Tibial nerve (tissue), 4 donors: Measurements from ENCODE around the gene METTL13. TPM values are rescaled to one million over a fixed set of nuclear protein-coding genes. Genes with fewer than 3 reads are reported as not detected.
"Not testable (repeated sequence)": the region's sequence is repeated elsewhere in the genome, so short reads cannot be mapped to it uniquely, and the experiment has no call there.

Experiments
- DNase-seq, 2 donors: peaks; one replicate each; pipeline ENCODE4 v3.0.0-alpha.2; 2019; ENCODE audit warnings: low spot score in 2 of 2
- H3K27ac ChIP-seq, 4 donors: fragments of 200-600 bp; sonication (generic) in 3 of 4; one replicate each; pipeline ENCODE4 v1.5.1; 2017 to 2019; ENCODE audit warnings: mild to moderate bottlenecking in 1 of 4
- H3K27me3 ChIP-seq, 2 donors: fragments of 200-600 bp; sonication (generic) in 1 of 2; one replicate each; pipeline versions ENCODE4 v1.5.1 to v1.6.0; 2017 to 2019
- H3K36me3 ChIP-seq, 3 donors: fragments of 200-600 bp; sonication (generic); one replicate each; pipeline ENCODE4 v1.5.1; 2018 to 2019
- H3K4me1 ChIP-seq, 4 donors: fragments of 200-600 bp; sonication (generic) in 3 of 4; one replicate each; pipeline ENCODE4 v1.5.1; 2017 to 2019
- H3K4me3 ChIP-seq, 4 donors: fragments of 200-600 bp; sonication (generic) in 3 of 4; one replicate each; pipeline ENCODE4 v1.5.1; 2017 to 2019; ENCODE audit warnings: mild to moderate bottlenecking in 1 of 4, moderate library complexity in 1 of 4
- H3K9me3 ChIP-seq, 4 donors: fragments of 200-600 bp; sonication (generic) in 3 of 4; one replicate each; pipeline ENCODE4 v1.5.1; 2017 to 2019
- CTCF ChIP-seq, 5 experiments: fragments of 200-600 bp in 3 of 5; fragments of 450-650 bp in 2 of 5; sonication (generic) in 3 of 5; IDR thresholded peaks; one replicate each; pipeline ENCODE4 v1.5.1; 2016 to 2019; ENCODE audit warnings: antibody characterized with exemption in 5 of 5, mild to moderate bottlenecking in 3 of 5, moderate library complexity in 2 of 5
- EP300 ChIP-seq, 2 donors: sonication (generic); formaldehyde crosslinking; IDR thresholded peaks; one replicate each; pipeline ENCODE4 v1.6.1; 2017; ENCODE audit warnings: antibody characterized with exemption in 2 of 2, mild to moderate bottlenecking in 1 of 2
- POLR2A ChIP-seq, 2 donors: fragments of 450-650 bp; IDR thresholded peaks; one replicate each; pipeline ENCODE4 v1.6.1; 2017; ENCODE audit warnings: antibody characterized with exemption in 2 of 2, mild to moderate bottlenecking in 2 of 2, moderate library complexity in 2 of 2
- WGBS, 2 donors: methylation state at CpG; one replicate each; pipeline ENCODE4 v1.1.5; 2018; 5-methylcytosine and 5-hydroxymethylcytosine counted together
- total RNA-seq, 4 donors: library from RNA; depleted of rRNA; stranded (reverse); fragments of >200 nt; gene quantifications; one replicate each; pipeline ENCODE4 v1.1.0, GENCODE V29; 2016

METTL13 gene
- total RNA-seq, 4 donors from 2014 or later = 21.3 to 28.7 (median 24.4) TPM

- Histone ChIP-seq H3K9me3 (no peaks in the 10 kb centered on the region), H3K4me1 (peaks cover 0 to 3% (median 0%) of the 10 kb centered on the region in 4 donors), H3K36me3 (peaks cover 0 to 71% (median 27%) of the 10 kb centered on the region in 3 donors), H3K27me3 (no peaks in the 10 kb centered on the region), H3K27ac (no peak overlapping the region), H3K4me3 (no peak overlapping the region)
- TF ChIP-seq POLR2A (IDR thresholded peaks at IDR 0.05) (no peak), CTCF (IDR thresholded peaks at IDR 0.05) (no peak), EP300 (IDR thresholded peaks at IDR 0.05) (no peak)
- WGBS, 2 donors = 91% methylated on average over 5 of the region's 5 CpGs
- no peak for DNase-seq
These were observed 15.1 kb downstream of the METTL13 start for GRCh38 chr1:171796592-171796991.

DNA sequence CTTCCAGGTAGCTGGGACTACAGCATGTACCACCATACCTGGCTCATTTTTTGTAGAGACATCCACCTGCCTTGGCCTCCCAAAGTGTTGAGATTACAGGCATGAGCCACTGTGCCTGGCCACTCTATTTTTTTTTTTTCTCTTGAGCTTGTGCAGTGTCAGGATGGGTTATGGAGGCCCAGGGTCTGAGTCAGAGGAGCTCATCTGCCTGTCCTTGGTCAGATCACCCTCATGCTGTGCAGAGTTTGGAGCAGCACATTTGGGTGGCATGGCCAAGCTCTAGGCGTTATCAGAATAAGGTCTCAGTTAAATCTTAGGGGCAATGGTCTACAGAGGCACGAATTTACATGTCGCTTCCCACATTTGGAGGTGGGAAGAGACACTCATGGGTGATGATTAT lies 16.9 kb downstream of the METTL13 start:
- Histone ChIP-seq H3K27ac (no peak overlapping the region), H3K9me3 (no peaks in the 10 kb centered on the region), H3K4me3 (no peak overlapping the region), H3K36me3 (peaks cover 0 to 54% (median 16%) of the 10 kb centered on the region in 3 donors), H3K27me3 (no peaks in the 10 kb centered on the region), H3K4me1 (peaks cover 0 to 15% (median 0%) of the 10 kb centered on the region in 4 donors)
- 85 to 97% methylated on average over 3 of the region's 3 CpGs for WGBS, 2 donors
- DNase-seq = no peak
- TF ChIP-seq EP300 (IDR thresholded peaks at IDR 0.05) = no peak
- no peak for TF ChIP-seq POLR2A (IDR thresholded peaks at IDR 0.05)
- TF ChIP-seq CTCF (IDR thresholded peaks at IDR 0.05) = no peak

DNA sequence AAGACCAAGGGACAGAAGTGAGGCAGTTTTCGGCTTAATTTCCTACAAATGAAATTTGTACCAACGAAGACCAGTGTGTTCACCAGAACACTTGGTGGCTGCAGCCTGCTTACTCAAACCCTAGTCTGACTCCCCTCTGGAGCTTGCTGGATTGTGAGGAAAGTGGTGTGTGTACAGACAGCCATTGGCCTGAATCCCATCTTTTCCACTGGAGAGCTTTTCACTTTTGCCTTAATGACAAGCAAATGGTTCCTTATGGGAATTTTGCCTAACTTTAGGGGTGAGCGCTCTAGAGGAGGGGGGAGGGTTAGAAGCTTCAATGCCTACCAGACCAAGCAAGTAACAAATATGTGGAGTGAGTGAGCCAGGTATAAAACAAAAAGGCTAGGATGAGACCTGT lies 17.3 kb downstream of the METTL13 start:
- H3K36me3 ChIP-seq = peaks cover 0 to 50% (median 16%) of the 10 kb centered on the region in 3 donors
- no peak overlapping the region for H3K4me3 ChIP-seq
- H3K27ac ChIP-seq = no peak overlapping the region
- 81 to 99% methylated on average over 3 of the region's 3 CpGs for WGBS, 2 donors
- no peak for DNase-seq
- H3K9me3 ChIP-seq = no peaks in the 10 kb centered on the region
- H3K27me3 ChIP-seq = no peaks in the 10 kb centered on the region
- TF ChIP-seq POLR2A (IDR thresholded peaks at IDR 0.05) (no peak), EP300 (IDR thresholded peaks at IDR 0.05) (no peak)
- H3K4me1 ChIP-seq = peaks cover 0 to 15% (median 0%) of the 10 kb centered on the region in 4 donors

GRCh38 chr1:171799166-171799565 lies 17.7 kb downstream of the METTL13 start:
- Histone ChIP-seq H3K36me3 (peaks cover 0 to 46% (median 16%) of the 10 kb centered on the region in 3 donors), H3K4me3 (no peak overlapping the region)

GRCh38 chr1:171799698-171800097 lies 18.2 kb downstream of the METTL13 start:
- not testable (repeated sequence) for DNase-seq, H3K27me3 ChIP-seq, H3K4me3 ChIP-seq, H3K27ac ChIP-seq, H3K9me3 ChIP-seq
- peaks cover 0 to 15% (median 0%) of the 10 kb centered on the region in 4 donors for H3K4me1 ChIP-seq
- WGBS, 2 donors = 92 to 100% methylated on average over 2 of the region's 2 CpGs
- H3K36me3 ChIP-seq = peaks cover 0 to 40% (median 16%) of the 10 kb centered on the region in 3 donors

More at GRCh38 chr1:171799166-171799565, 17.7 kb downstream of the METTL13 start:
- no peaks in the 10 kb centered on the region for H3K9me3 ChIP-seq
- 40 to 60% methylated on average over 4 of the region's 4 CpGs for WGBS, 2 donors
- H3K4me1 ChIP-seq = peaks cover 0 to 15% (median 0%) of the 10 kb centered on the region in 4 donors
- DNase-seq = no peak
- no peak overlapping the region for H3K27ac ChIP-seq
- no peaks in the 10 kb centered on the region for H3K27me3 ChIP-seq
- TF ChIP-seq EP300 (IDR thresholded peaks at IDR 0.05) (no peak), CTCF (IDR thresholded peaks at IDR 0.05) (no peak), POLR2A (IDR thresholded peaks at IDR 0.05) (no peak)

GRCh38 chr1:171800342-171800741 lies 18.9 kb downstream of the METTL13 start:
- H3K27me3 ChIP-seq = no peaks in the 10 kb centered on the region
- TF ChIP-seq CTCF (IDR thresholded peaks at IDR 0.05) (no peak), EP300 (IDR thresholded peaks at IDR 0.05) (no peak), POLR2A (IDR thresholded peaks at IDR 0.05) (no peak)
- H3K27ac ChIP-seq = no peak overlapping the region
- H3K9me3 ChIP-seq = no peaks in the 10 kb centered on the region
- peaks cover 0 to 15% (median 0%) of the 10 kb centered on the region in 4 donors for H3K4me1 ChIP-seq
- H3K4me3 ChIP-seq = no peak overlapping the region
- no peak for DNase-seq
- peaks cover 0 to 34% (median 15%) of the 10 kb centered on the region in 3 donors for H3K36me3 ChIP-seq
- WGBS, 2 donors = 82 to 92% methylated on average over 3 of the region's 3 CpGs
